Activated CD4-positive, CD25-positive, alpha-beta regulatory T cell treated with anti-CD3 and anti-CD28 coated beads, Interleukin-2, amount 50 U/mL, for 24 hours (primary cell): Measurements from ENCODE around the gene SERTM2.

ENCODE experiments used
- ATAC-seq, 2 donors: fragments of 150-1000 bp; cut with Tn5 transposase; one replicate each; pipeline ENCODE4 v1.10.0; 2021; ENCODE audit warnings: mild to moderate bottlenecking in 1 of 2, moderate library complexity in 1 of 2

The SERTM2 gene

DNA sequence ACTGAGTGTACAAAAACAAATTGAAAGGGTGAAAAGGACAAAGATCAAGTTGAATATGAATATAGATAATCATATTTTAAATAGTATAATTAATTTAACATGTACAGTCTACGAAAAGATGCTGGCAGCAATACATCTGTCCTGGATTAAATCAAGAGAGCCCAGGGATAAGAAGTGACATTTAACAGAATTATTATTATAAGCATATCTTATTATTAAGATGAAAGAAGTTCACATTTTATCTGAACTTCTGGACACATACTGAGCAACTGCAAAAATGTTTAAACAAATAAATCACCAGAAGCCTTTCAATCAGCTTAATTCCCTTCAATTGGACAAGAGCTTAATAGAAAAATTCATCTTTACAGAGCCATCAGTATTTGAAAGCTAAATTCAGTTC, 50.4 kb downstream of the SERTM2 start:
- no peak for ATAC-seq

GRCh38 chrX:111567542-111568255, 56.3 kb downstream of the SERTM2 start:
- ATAC-seq, result no peak

- no peak for ATAC-seq
Measured at GRCh38 chrX:111568354-111568753, 56.9 kb downstream of the SERTM2 start.

- no peak for ATAC-seq
Measured at GRCh38 chrX:111568817-111569216, 57.4 kb downstream of the SERTM2 start.
